ENCODE results near the gene PTTG1IP2.

The PTTG1IP2 gene

GRCh38 chr7:90430614-90431460, 38.6 kb upstream of the PTTG1IP2 start:
- TF ChIP-seq EZH2 (IDR thresholded peaks at IDR 0.05; ENCODE audit: borderline replicate concordance, low read depth, low read length, severe bottlenecking) (no peak), CTCF (IDR thresholded peaks at IDR 0.05; ENCODE audit: borderline replicate concordance, extremely low read depth, low read length, poor library complexity, severe bottlenecking) (no peak)
- no peaks in the 10 kb centered on the region for H3K27me3 ChIP-seq (ENCODE audit: insufficient read depth, low read length, poor library complexity)
- H3K4me3 ChIP-seq (ENCODE audit: low read depth in 1 of 2, low read length in 2 of 2), result no peak overlapping the region
- no peak for ATAC-seq (ENCODE audit: insufficient read depth, low read depth)
- H3K36me3 ChIP-seq (ENCODE audit: insufficient read depth, low read length), result no peaks in the 10 kb centered on the region
- H2AFZ ChIP-seq (ENCODE audit: low read depth, low read length), result no peak overlapping the region
- no peaks in the 10 kb centered on the region for H3K79me2 ChIP-seq (ENCODE audit: insufficient read depth, low read length)
- H3K9me3 ChIP-seq (ENCODE audit: insufficient read depth, low read length, severe bottlenecking), result peaks cover 20% of the 10 kb centered on the region
- H3K27ac ChIP-seq (ENCODE audit: low read length), result no peak overlapping the region
- H3K4me1 ChIP-seq (ENCODE audit: insufficient read depth, low read length), result no peaks in the 10 kb centered on the region
- H3K4me2 ChIP-seq (ENCODE audit: insufficient read depth, low read length), result no peak overlapping the region
- no peak overlapping the region for H3K9ac ChIP-seq (ENCODE audit: low read depth, low read length)
- no peaks in the 10 kb centered on the region for H4K20me1 ChIP-seq (ENCODE audit: insufficient read depth, low read length)
- DNase-seq, result no peak

GRCh38 chr7:90432752-90433151, 36.7 kb upstream of the PTTG1IP2 start:
- Histone ChIP-seq H3K4me1 (ENCODE audit: insufficient read depth, low read length) (no peaks in the 10 kb centered on the region), H3K27me3 (ENCODE audit: insufficient read depth, low read length, poor library complexity) (no peaks in the 10 kb centered on the region), H3K36me3 (ENCODE audit: insufficient read depth, low read length) (no peaks in the 10 kb centered on the region), H3K9me3 (ENCODE audit: insufficient read depth, low read length, severe bottlenecking) (peaks cover 20% of the 10 kb centered on the region), H3K9ac (ENCODE audit: low read depth, low read length) (no peak overlapping the region), H3K27ac (ENCODE audit: low read length) (no peak overlapping the region), H2AFZ (ENCODE audit: low read depth, low read length) (no peak overlapping the region), H3K4me2 (ENCODE audit: insufficient read depth, low read length) (no peak overlapping the region), H3K4me3 (ENCODE audit: low read depth in 1 of 2, low read length in 2 of 2) (no peak overlapping the region), H3K79me2 (ENCODE audit: insufficient read depth, low read length) (no peaks in the 10 kb centered on the region), H4K20me1 (ENCODE audit: insufficient read depth, low read length) (no peaks in the 10 kb centered on the region)
- DNase-seq (no peak), ATAC-seq (ENCODE audit: insufficient read depth, low read depth) (no peak)
- TF ChIP-seq CTCF (IDR thresholded peaks at IDR 0.05; ENCODE audit: borderline replicate concordance, extremely low read depth, low read length, poor library complexity, severe bottlenecking), result no peak
- TF ChIP-seq EZH2 (IDR thresholded peaks at IDR 0.05; ENCODE audit: borderline replicate concordance, low read depth, low read length, severe bottlenecking), result no peak

GRCh38 chr7:90433221-90433620, 36.2 kb upstream of the PTTG1IP2 start:
- H3K4me1 ChIP-seq (ENCODE audit: insufficient read depth, low read length), result no peaks in the 10 kb centered on the region
- no peak overlapping the region for H3K4me2 ChIP-seq (ENCODE audit: insufficient read depth, low read length)
- H3K36me3 ChIP-seq (ENCODE audit: insufficient read depth, low read length), result no peaks in the 10 kb centered on the region
- H3K27me3 ChIP-seq (ENCODE audit: insufficient read depth, low read length, poor library complexity), result no peaks in the 10 kb centered on the region
- H3K9me3 ChIP-seq (ENCODE audit: insufficient read depth, low read length, severe bottlenecking), result peaks cover 20% of the 10 kb centered on the region
- TF ChIP-seq EZH2 (IDR thresholded peaks at IDR 0.05; ENCODE audit: borderline replicate concordance, low read depth, low read length, severe bottlenecking) (no peak), CTCF (IDR thresholded peaks at IDR 0.05; ENCODE audit: borderline replicate concordance, extremely low read depth, low read length, poor library complexity, severe bottlenecking) (no peak)
- no peak overlapping the region for H3K9ac ChIP-seq (ENCODE audit: low read depth, low read length)
- DNase-seq (no peak), ATAC-seq (ENCODE audit: insufficient read depth, low read depth) (no peak)
- H3K79me2 ChIP-seq (ENCODE audit: insufficient read depth, low read length), result no peaks in the 10 kb centered on the region
- H3K4me3 ChIP-seq (ENCODE audit: low read depth in 1 of 2, low read length in 2 of 2), result no peak overlapping the region
- no peak overlapping the region for H2AFZ ChIP-seq (ENCODE audit: low read depth, low read length)
- no peak overlapping the region for H3K27ac ChIP-seq (ENCODE audit: low read length)
- H4K20me1 ChIP-seq (ENCODE audit: insufficient read depth, low read length), result no peaks in the 10 kb centered on the region

Measured in DND-41 (cell line).